Uterus (tissue), 4 donors: Measurements from ENCODE around the gene LIPI. TPM values are rescaled to one million over a fixed set of nuclear protein-coding genes. Genes with fewer than 3 reads are reported as not detected.
"Not testable (repeated sequence)": the region's sequence is repeated elsewhere in the genome, so short reads cannot be mapped to it uniquely, and the experiment has no call there.

Experiments
- DNase-seq, 2 donors: peaks; one replicate each; pipeline ENCODE4 v3.0.0-alpha.2; 2019 to 2020
- H3K27ac ChIP-seq, 2 donors: fragments of 200-600 bp; sonication (generic); 1 replicate in 1 of 2; 2 replicates in 1 of 2; pipeline ENCODE4 v1.5.1; 2016 to 2018
- H3K27me3 ChIP-seq, 2 donors: fragments of 200-600 bp; sonication (generic); one replicate each; pipeline ENCODE4 v1.5.1; 2018 to 2019; ENCODE audit warnings: control low read depth in 1 of 2
- H3K36me3 ChIP-seq, 2 donors: fragments of 200-600 bp; sonication (generic); one replicate each; pipeline ENCODE4 v1.5.1; 2019; ENCODE audit warnings: control low read depth in 1 of 2
- H3K4me1 ChIP-seq, 2 donors: fragments of 200-600 bp; sonication (generic); one replicate each; pipeline ENCODE4 v1.5.1; 2018 to 2019; ENCODE audit warnings: control low read depth in 1 of 2
- H3K4me3 ChIP-seq, 2 donors: fragments of 200-600 bp; sonication (generic); 1 replicate in 1 of 2; 2 replicates in 1 of 2; pipeline ENCODE4 v1.5.1; 2018 to 2019; ENCODE audit warnings: mild to moderate bottlenecking in 1 of 2
- H3K9me3 ChIP-seq, 2 donors: fragments of 200-600 bp; sonication (generic); one replicate each; pipeline ENCODE4 v1.5.1; 2019; ENCODE audit warnings: control low read depth in 1 of 2
- POLR2A ChIP-seq, 2 donors: fragments of 450-650 bp; IDR thresholded peaks; one replicate each; pipeline ENCODE4 v1.6.1; 2016; ENCODE audit warnings: antibody characterized with exemption in 2 of 2, mild to moderate bottlenecking in 1 of 2, moderate library complexity in 1 of 2
- intact Hi-C: fragments of 100-400 bp; cut with DNase I; formaldehyde crosslinking; loops from one replicate; pipeline ENCODE4 v1.15.1; 2023; ENCODE audit warnings: low total_unique reads
- total RNA-seq, 4 donors: library from RNA; depleted of rRNA in 3 of 4; stranded (reverse); fragments of >200 nt in 3 of 4; gene quantifications; one replicate each; pipeline versions ENCODE4 v1.1.0 to v1.2.4, GENCODE V29; 2014 to 2023
- TF ChIP-seq, protein P1 (sequence below), 4 experiments: fragments of 200-600 bp in 2 of 4; fragments of 450-650 bp in 2 of 4; sonication (generic) in 2 of 4; IDR thresholded peaks; one replicate each; pipeline ENCODE4 v1.5.1; 2016 to 2019; ENCODE audit warnings: antibody characterized with exemption in 4 of 4, mild to moderate bottlenecking in 2 of 4, moderate library complexity in 1 of 4
- donor health status: DM: yes; HTN: yes; CAD: no.

Gene LIPI
- total RNA-seq, 4 donors from 2014 or later = not detected

DNA sequence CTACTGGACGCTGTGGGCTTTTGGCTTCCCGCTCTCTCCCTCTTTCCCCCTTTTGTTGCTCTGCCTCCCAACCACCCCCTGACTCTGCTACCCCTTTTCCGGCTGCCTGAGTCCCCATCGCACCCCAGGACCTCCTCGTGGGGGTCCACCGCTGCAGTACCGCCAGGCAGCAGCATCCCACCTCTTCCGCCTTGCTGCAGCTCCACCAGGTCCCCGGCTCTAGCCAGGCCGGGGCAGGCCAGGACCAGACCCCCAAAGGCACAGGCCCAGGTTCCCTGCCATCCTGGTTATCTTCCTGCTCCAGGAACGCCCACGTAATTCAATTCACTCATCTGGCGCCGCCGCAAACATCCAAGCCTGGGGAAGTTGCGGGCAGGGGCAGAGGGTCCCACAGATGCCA is 139.8 kb downstream of the LIPI start:
- H3K27ac ChIP-seq = no peak overlapping the region
- DNase-seq = no peak
- intact Hi-C loops = no loop called here
- H3K9me3 ChIP-seq = no peaks in the 10 kb centered on the region
- no peaks in the 10 kb centered on the region for H3K4me1 ChIP-seq
- TF ChIP-seq, protein P1, sequence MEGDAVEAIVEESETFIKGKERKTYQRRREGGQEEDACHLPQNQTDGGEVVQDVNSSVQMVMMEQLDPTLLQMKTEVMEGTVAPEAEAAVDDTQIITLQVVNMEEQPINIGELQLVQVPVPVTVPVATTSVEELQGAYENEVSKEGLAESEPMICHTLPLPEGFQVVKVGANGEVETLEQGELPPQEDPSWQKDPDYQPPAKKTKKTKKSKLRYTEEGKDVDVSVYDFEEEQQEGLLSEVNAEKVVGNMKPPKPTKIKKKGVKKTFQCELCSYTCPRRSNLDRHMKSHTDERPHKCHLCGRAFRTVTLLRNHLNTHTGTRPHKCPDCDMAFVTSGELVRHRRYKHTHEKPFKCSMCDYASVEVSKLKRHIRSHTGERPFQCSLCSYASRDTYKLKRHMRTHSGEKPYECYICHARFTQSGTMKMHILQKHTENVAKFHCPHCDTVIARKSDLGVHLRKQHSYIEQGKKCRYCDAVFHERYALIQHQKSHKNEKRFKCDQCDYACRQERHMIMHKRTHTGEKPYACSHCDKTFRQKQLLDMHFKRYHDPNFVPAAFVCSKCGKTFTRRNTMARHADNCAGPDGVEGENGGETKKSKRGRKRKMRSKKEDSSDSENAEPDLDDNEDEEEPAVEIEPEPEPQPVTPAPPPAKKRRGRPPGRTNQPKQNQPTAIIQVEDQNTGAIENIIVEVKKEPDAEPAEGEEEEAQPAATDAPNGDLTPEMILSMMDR (IDR thresholded peaks at IDR 0.05) = no peak
- TF ChIP-seq POLR2A (IDR thresholded peaks at IDR 0.05) = no peak
- H3K27me3 ChIP-seq = no peaks in the 10 kb centered on the region
- H3K4me3 ChIP-seq = no peak overlapping the region
- H3K36me3 ChIP-seq = no peaks in the 10 kb centered on the region

DNA sequence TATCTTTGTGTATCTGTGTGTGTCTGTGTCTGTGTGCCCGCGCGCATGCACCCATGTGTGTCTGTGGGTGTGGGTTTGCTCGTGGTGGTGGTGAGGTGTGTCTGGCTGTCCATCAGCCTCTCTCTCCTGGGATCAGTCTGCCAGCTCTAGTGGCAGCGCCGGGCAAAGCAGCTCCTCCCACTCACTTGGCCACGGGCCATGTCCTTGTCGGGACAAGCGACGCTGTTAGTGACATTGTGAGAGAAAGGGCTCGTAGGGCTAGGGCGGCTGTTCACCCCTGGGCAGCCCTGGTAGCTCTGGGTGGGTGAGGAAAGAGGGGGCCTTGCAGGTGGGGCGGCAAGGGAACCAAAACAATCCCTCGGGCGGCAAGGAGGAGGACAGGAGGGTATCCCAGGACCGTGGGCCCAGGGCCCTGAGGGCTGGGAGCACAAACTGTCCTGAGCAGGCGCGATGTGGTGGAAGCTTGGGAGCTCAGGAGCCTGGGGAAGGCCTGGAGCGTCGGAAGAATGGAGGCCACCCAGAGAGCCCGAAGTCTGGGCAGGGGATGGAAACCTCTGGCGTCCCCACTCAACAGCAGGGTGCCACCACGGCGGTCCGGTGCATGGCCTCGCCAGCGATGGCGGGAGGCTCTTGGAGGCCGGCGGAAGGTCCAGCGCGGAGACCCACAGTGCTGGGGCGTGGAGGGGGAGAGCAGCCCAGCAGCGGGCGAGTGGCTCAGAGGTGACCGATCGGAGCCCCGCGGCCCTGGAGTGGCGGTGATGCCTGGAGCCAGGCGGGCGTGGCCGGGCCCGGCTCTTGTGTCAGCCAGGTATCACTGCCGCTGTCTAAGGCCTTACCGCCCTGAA is 140.5 kb downstream of the LIPI start:
- intact Hi-C loops = no loop called here
- Histone ChIP-seq H3K4me3 (no peak overlapping the region), H3K27ac (no peak overlapping the region), H3K9me3 (no peaks in the 10 kb centered on the region), H3K27me3 (no peaks in the 10 kb centered on the region), H3K36me3 (no peaks in the 10 kb centered on the region), H3K4me1 (no peaks in the 10 kb centered on the region)
- DNase-seq = no peak
- no peak for TF ChIP-seq POLR2A (IDR thresholded peaks at IDR 0.05)
- TF ChIP-seq, protein P1 (IDR thresholded peaks at IDR 0.05) = no peak

DNA sequence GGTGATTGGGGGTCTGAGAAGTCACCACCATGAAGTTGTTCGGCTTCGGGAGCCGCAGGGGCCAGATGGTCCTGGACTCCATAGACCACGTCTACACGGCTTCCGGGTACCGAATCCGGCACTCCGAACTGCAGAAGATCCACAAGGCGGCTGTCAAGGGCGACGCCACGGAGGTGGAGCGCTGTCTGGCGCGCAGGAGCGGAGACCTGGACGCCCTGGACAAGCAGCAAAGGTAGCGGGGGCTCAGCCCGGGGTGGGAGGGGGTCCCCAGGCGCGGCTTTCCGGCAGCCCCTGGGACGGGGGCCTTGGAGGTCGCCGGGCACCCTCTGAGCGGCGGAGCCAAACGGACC is 146.5 kb downstream of the LIPI start:
- no peak for DNase-seq
- intact Hi-C loops = no loop called here
- no peaks in the 10 kb centered on the region for H3K9me3 ChIP-seq
- H3K27me3 ChIP-seq = no peaks in the 10 kb centered on the region
- no peaks in the 10 kb centered on the region for H3K36me3 ChIP-seq
- H3K4me3 ChIP-seq = no peak overlapping the region
- TF ChIP-seq, protein P1 (IDR thresholded peaks at IDR 0.05) = no peak
- TF ChIP-seq POLR2A (IDR thresholded peaks at IDR 0.05) = no peak
- H3K4me1 ChIP-seq = no peaks in the 10 kb centered on the region
- no peak overlapping the region for H3K27ac ChIP-seq

DNA sequence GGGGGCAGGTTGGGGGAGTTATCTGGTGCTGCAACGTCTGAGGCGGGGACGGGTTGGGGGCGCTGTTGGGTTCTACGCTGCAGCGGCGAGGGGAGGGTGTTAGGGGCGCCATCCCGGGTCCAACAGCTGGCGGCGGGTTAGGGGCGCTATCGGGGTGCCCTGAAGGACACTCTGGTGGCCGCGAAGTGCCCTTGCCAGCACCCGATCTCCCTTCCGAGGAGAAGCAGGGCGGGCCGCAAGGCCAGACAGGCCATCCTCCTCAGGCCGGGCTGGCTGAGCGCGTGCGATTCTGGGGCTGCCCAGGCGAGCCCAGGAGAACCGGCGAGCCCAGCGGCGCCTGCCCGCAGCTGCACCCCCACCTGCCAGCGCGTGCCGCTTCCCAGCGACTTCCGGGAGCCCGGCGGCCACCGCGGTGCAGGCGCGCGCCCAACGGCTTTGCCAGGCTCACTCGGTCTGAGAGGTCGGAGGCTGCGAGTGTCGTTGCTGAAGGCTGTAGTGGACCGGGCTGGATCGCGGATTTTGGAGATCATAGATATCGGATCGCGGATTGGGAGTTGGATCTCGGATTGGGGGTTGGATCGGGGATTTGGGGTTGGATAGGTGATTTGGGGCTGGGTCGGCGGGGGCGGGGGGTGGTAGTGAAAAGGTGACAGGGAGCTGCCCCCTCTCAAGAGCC is 147.0 kb downstream of the LIPI start:
- DNase-seq, H3K27ac ChIP-seq, H3K27me3 ChIP-seq, H3K36me3 ChIP-seq, intact Hi-C loops, H3K9me3 ChIP-seq, H3K4me1 ChIP-seq, H3K4me3 ChIP-seq: not testable (repeated sequence)

DNA sequence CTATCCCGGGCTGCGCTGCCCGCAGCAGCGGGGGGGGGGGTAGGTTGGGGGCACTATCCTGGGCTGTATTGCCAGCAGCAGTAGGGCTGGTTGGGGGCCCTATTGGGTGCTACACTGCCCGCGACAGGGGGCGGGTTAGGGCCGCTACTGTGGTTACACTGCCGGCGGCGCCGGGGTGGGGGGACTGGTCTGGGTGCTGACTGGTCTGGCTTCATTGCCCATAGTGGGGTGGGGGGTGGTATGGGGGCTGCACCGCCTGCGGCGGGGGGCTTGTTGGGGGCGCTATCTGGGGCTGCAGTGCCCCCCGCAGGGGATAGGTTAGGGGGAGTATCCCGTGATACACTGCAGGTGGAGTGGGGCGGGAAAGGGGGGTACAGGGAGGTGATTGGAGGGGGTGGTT is 148.1 kb downstream of the LIPI start:
- H3K27me3 ChIP-seq, H3K4me1 ChIP-seq, H3K36me3 ChIP-seq, H3K27ac ChIP-seq, H3K9me3 ChIP-seq, DNase-seq, intact Hi-C loops, H3K4me3 ChIP-seq: not testable (repeated sequence)

DNA sequence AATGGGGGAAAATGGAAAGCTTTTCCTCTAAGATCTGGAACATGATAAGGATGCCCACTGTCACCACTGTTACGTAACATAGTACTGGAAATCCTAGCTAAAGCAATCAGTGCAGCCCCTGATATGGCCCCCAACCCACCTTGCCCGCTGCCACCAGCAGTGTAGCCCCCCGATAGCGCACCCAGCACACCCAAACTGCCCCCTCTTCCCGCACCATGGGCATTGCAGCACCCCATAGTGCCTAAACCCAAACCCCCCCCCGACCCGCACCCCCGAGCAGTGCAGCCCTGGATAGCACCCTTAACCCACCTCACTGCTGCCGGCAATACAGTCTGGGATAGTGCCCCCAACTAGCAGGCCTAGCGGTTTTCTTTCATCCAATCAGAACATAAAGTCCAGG is 148.9 kb downstream of the LIPI start:
- intact Hi-C loops, DNase-seq: not testable (repeated sequence)

DNA sequence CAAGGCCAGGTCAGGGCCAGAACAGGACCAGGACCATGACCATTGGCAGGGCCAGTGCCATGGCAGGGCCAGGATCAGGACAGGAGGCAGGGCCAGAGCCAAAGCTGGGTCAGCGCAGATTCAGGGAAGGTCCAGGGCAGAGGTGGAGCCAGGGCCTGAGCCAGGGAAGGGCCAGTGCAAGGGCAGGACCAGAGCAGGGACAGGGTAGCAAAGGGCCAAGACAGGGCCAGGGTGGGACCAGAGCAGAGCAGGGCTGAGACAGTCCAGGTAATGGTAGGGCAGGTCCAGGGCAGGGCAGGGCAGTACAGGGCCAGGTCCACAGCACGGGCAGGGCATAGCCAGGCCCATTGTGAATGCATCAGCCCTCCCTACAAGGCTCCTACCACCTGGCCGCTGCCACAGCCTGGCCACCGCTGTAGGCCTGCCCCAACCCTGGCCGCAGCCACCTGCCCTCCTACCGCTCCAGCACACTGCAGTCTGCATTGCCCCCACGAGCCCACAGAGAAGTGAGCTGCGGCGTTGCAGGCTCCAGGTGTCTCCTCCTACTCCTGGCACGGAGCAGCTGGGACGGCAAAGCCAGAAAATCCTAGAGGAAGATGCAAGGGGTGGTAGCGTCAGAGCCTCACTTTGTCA is 151.6 kb downstream of the LIPI start:
- H3K9me3 ChIP-seq, H3K27me3 ChIP-seq, H3K27ac ChIP-seq, H3K36me3 ChIP-seq, H3K4me1 ChIP-seq, intact Hi-C loops, DNase-seq, H3K4me3 ChIP-seq: not testable (repeated sequence)

More for the DNA sequence above, 148.9 kb downstream of the LIPI start:
- not testable (repeated sequence) for H3K27me3 ChIP-seq, H3K4me1 ChIP-seq, H3K9me3 ChIP-seq, H3K36me3 ChIP-seq, H3K4me3 ChIP-seq, H3K27ac ChIP-seq
